Stimulated activated CD4-positive, alpha-beta T cell treated with anti-CD3 and anti-CD28 coated beads, Interleukin-2, amount 100 ng/mL, for 24 hours (primary cell): ENCODE data around the gene RXRA.
A peak's percentile ranks its signal among the peaks of the same experiment; 100 is the strongest.

Experiments used
- DNase-seq, 2 donors: peaks; one replicate each; pipeline ENCODE4 v3.0.0-alpha.2; 2020

RXRA gene

GRCh38 chr9:134325096-134325812 is 1.0 kb upstream of the RXRA start:
- peak in 1 of 2 donors; percentile 26 for DNase-seq

DNA sequence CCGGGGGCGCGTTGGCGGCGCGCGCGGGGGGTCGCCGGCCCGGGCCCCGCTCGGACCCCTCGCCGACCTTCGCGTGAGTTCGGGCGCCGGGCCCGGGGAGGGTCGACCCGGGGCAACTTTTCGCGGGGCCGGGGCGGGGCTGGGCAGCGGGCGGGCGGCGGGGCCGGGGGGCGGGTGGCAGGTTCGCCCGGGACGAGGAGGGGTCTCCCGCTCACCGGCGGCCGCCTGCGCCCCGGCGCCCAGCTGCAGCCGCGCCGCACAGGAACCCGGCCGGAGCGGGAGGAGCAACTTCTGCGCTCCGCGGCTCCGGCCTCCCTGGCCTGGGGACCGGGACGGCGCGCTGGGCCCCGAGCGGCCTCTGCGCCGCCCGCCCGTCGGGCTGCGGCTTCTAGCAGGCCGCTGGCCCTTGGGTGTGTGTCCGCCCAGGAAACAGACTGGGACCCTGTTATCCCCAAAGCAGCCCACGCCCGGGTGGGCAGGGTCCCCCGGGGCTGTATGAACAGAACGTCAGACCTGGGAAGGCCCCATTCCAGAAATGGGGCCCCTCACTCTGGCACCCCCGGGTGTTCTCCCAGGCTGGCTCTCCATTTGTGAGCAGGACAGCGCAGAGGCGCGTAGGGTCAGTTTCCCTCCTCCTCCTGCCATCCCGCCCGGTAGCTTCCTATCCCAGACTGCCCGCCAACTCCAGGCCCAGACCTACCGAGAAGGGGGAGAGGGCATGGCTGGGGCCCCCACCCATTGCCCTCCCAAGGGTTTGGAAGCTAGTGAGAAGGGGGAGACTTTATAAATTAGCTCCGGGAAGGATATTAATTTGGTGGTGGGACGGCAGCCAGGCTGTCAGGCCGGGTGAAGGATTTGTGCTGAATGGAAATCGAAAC is 708 bp downstream of the RXRA start:
- DNase-seq = no peak

GRCh38 chr9:134327671-134328231 is 1.5 kb downstream of the RXRA start:
- DNase-seq = no peak

- DNase-seq = no peak
These were observed 2.1 kb downstream of the RXRA start for GRCh38 chr9:134328341-134328840.

DNA sequence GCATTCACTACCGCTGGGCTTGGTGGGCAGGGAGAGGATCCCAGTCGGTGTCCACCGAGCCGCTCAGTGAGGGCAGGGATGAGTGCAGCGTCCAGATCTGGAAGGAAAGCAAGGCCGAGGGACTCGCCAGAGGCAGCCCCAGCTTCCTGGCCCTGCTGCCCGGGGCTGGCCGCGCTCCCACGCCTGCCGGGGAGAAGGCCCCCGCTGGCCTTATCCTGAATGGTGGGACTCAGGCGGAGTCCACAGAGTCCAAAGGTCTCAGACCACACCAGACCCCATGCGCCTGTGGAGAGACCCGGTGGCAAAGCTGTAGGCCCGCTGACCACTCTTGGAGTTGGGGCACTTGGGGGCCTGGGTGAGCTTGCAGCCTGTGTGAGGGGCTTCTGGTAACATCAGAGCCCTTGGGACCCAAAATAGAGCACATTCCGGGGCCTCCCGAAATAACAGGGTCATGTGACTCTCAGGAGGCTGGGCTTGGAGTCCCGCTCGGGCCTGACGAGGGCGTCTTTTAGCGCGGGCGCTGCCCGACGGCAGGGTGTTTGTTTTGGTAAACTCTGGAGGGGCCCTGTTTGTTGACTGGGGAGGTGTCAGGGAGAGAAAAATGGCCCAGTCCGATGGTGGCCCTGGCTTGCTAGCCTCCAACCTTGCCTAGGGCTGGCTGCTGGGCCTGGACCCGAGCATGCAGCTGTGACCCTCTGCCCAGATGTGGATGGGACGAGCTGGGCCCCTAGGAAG is 2.8 kb downstream of the RXRA start:
- no peak for DNase-seq

- no peak for DNase-seq
These were observed 3.3 kb downstream of the RXRA start for GRCh38 chr9:134329576-134329855.

GRCh38 chr9:134329886-134330285 is 3.6 kb downstream of the RXRA start:
- no peak for DNase-seq

DNA sequence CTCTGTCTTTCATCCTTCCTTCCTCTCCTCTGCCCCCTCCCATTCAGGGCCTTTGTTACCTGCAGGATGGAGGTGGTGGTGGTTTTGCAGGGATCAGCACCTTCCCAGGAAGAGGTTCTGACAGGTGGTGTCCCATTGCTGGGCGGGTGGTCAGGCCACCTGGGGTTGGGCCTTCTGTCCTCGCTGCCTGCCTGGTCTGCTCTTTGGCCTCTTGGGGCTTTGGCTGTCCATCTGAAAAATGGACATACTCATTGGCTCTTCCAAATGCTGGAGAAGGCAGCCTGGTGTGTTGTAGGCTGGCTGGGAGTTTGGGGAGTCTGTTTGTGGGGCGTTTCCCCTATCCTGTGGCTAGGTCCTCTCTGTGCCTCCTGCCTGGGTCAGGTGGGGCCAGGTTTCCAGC is 4.3 kb downstream of the RXRA start:
- no peak for DNase-seq

DNA sequence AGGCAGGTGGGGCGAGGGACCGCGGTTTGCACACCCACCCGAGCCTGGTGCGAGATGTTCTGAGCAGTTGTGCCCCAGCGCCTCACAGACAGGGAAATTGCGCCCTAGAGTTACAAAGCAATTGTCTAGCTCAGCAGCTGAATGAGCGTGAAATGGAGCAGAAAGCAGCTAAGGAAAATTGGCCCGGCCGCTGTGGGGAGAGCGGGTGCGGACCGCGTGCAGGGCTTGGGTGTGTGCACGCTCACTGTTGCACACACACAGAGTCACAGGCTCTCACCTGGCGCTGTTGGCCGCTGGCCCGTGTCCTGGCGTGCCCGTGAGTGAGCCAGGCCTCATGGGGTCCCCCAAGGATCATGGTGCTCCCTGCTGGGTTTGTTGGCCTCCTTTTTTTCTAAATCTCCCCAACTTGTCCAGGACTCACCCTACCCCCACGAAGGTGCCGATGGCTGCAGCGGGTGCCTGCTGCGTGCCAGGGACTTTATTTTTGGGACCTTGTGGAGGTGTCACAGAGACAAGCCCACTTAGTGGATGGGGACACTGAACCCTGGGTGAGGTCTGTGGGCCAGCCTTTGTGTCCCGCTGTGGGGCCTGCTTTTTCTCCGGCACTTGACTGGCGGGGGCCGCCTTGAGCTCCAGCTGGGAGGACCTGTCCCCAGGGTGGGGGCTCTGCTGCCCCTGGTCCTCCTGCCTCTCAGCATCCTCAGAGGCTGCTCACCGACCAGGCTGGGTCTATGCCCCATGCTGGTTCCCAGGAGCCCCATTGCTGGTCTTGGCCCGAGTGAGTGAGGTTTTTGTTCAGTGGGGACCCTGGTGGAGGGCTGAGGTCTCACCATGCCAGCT is 5.2 kb downstream of the RXRA start:
- DNase-seq = no peak

DNA sequence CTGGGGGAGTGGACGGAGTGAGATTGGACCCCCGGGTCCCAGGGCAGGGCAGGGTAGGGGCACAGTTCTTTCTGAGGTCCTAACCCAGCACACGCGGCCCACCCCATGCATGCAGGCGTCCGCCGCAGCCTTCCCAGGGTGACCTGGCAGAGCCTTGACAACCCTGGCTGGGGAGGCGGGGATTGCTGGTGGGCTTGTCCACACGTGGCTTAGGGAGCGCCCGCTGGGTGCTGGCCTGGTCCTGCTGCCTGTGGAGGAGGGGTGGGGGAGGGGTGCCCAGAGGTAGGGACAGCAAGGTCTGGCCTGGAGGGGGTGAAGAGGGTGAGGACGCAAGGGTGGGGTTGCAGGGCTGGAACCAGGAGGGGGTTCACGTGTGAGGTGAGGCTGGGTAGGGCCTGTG is 6.0 kb downstream of the RXRA start:
- DNase-seq = no peak

DNA sequence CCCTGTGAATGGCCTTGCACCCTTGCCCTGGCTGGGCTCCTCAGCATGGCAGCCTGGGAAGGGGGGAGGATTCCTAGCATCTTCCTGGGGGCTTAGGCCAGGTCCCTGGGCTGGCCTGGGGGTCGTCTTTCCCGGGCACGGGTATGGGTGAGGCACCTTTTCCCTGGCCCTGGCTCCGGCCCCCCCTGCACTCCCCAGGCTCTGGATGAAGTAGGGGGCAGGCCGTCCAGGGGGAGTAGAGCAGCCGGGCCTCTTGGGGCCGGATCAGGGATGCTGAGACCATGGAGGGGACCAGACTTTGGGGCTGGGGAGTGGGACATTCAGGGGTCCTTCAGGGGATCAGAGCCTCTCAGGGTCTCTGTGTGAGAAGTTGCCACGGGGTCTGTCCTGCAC is 6.6 kb downstream of the RXRA start:
- DNase-seq = no peak

DNA sequence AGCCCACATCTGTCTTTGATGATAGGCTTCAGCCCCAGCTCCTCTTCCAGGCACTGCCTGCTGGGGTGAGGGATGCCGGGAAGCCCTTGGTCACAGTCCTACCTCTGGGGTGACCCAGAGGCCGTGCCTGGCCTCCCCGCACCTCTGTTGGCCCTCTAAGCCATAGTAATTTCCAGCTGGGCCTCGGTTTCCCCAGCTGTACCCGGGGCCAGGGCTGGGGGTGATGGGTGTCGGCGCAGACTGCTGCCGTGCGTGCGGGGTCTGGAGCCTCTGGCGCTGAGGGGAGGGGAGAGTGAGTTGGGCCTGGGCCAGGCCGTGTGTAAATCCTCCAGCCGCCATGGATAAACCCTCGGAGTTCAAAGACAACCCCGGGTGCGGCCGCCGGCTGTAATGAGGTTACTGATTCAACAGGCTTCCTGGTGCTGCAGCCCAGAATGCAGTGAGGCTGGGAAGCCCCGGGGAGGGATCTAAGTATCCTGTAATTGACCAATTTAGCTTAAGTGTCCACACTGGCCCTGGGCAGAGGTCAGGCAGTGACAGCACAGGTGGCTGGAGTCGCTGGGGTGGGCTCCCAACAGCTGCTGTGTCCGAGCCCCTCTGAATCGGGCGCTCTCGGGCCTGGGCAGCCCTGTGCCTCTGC is 7.1 kb downstream of the RXRA start:
- no peak for DNase-seq

GRCh38 chr9:134333874-134334581 is 7.8 kb downstream of the RXRA start:
- DNase-seq = no peak

- no peak for DNase-seq
These were observed 8.8 kb downstream of the RXRA start for GRCh38 chr9:134335061-134335460.

GRCh38 chr9:134335486-134336220 is 9.4 kb downstream of the RXRA start:
- DNase-seq = no peak

- DNase-seq = no peak
These were observed 10.0 kb downstream of the RXRA start for GRCh38 chr9:134336228-134336627.

DNA sequence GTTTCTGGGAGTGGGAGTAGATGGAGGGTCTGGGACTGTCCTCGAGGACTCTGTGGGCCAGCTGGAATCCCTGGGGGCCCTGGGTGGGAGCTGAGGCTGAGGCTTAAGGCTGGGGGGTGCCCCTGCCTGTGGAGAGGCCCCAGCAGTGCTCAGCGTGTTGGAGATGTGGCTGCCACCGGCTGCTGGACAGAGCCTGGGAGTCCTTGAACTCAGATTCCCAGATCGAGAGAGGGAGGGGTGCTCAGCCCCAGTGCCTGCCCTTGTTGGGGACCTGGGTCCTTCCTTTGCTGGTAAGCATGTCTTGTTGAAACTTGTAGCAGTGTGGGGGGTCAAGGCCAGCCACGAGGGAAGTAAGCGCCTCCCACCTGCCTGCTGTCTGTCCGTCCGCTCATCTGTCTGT is 10.7 kb downstream of the RXRA start:
- no peak for DNase-seq

DNA sequence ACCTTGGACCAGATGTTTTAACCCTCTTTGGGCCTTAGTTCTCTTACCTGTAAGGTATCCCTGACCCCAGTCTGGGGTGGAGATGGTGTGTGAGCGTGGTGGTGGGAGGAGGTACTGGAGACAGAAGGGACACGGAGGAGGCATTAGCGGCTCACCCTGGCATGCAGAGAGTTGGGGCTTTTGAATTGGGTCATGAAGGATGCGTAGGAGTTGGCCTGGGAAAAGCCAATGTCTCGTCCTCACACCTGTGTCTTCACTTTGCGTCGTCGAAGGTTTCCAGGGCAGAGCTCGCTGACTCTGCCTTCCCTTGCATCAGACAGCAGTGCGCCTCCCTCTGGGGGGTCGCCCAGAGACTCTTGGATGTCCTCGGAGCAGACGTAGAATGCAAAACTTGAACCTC is 11.2 kb downstream of the RXRA start:
- DNase-seq = no peak

GRCh38 chr9:134338394-134339182 is 12.3 kb downstream of the RXRA start:
- DNase-seq = no peak
